Measurements from ENCODE around the gene ZBTB6. TPM values are rescaled to one million over a fixed set of nuclear protein-coding genes. Genes with fewer than 3 reads are reported as not detected.

ZBTB6 gene
- total RNA-seq, 1 donor from 2014 or later, result 15.5 TPM

GRCh38 chr9:122941582-122942234 is 28.6 kb upstream of the ZBTB6 start:
- intact Hi-C loops (cut with micrococcal nuclease), result loop anchor here (1.0 kb wide), 1 partner anchor 113 kb away; the partner anchor contains the start of gene PDCL
- ATAC-seq (ENCODE audit: low read depth) (no peak), DNase-seq (no peak)
- no peak for TF ChIP-seq CTCF (IDR thresholded peaks at IDR 0.05)
- Mint-ChIP-seq H3K36me3 (ENCODE audit: low read depth) (peaks cover 30% of the 10 kb centered on the region), H3K4me1 (peaks cover 31% of the 10 kb centered on the region), H3K27ac (peak overlapping the region; percentile 76), H3K4me3 (peak overlapping the region; percentile 93), H3K9me3 (no peaks in the 10 kb centered on the region), H3K27me3 (no peaks in the 10 kb centered on the region)
- CTCF ChIA-PET, result interaction anchor here (0.7 to 1.7 kb wide), 2 partner anchors 10 to 29 kb away, joined by 3 to 7 read pairs; partner anchors contain the start of genes ZBTB26 and ZBTB6
- POLR2A ChIA-PET, result interaction anchor here (0.5 to 2.7 kb wide), 8 partner anchors 10 to 135 kb away, joined by 3 to 73 read pairs (median 11); partner anchors contain the start of genes RC3H2, ZBTB26 and ZBTB6

DNA sequence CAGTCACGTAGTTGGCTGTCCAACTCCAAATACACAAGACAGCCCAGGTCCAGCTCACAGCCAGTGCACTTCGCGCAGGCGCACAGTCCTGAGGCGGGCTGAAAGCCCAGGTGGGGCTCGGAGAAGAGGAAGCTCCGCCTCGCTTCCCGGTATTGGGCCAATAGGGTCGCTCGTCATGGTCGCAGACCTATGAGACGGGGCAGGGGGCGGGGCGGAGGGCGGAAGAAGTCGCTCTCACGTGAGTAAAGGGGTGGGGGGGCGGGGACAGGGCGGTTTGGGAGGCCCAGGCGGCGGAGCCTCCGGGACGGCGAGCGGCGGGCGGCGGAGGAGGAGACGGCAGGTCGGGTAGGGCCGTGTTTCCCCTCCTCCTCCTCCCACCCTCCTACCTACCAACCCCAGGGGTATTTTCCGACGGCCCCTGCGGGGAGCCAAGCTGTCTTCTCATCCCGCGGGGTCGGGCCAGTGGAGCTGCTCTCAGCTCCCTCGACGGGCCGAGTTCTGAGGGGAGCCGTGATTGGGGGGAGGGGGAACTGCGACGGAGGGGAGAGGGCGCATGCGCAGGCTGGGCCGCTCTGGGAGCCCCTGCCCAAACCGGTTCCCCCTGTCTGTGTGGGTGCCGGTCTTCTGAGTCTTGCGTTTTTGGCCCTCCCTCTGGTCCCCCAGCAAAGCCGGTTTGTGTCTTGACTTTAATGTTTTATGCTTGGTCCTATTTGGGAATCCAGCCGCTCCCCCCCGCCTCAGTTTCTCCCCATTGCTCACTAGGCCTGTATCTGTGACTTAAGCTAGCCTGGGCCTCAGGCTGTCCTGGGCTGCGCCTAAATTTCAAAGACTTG is 27.8 kb upstream of the ZBTB6 start, which contains the start of gene RABGAP1:
RABGAP1 (plus strand) TSS at position 272 of the 833 bp plus-strand sequence. CDS start 16,040 bp downstream, outside the sequence.
- H3K4me3 Mint-ChIP-seq, result peak within 1 kb of the TSS; percentile 93
- peak; percentile 98 for ATAC-seq (ENCODE audit: low read depth)
- ChIA-PET CTCF (interaction anchor here (0.7 to 1.7 kb wide), 2 partner anchors 9 to 28 kb away, joined by 3 to 7 read pairs; partner anchors contain the start of genes ZBTB26 and ZBTB6), POLR2A (interaction anchor here (0.5 to 2.7 kb wide), 20 partner anchors 10 to 1323 kb away, joined by 3 to 73 read pairs (median 4); partner anchors contain the start of genes PDCL, RC3H2, ZBTB26 and ZBTB6)
- no peak for TF ChIP-seq CTCF (IDR thresholded peaks at IDR 0.05)
- no peaks in the 10 kb centered on the region for H3K27me3 Mint-ChIP-seq
- peak within 1 kb of the TSS; percentile 79 for H3K27ac Mint-ChIP-seq
- H3K36me3 Mint-ChIP-seq (ENCODE audit: low read depth), result peaks cover 33% of the 10 kb centered on the region
- intact Hi-C loops (cut with micrococcal nuclease), result loop anchor here (1.0 kb wide), 4 partner anchors 10 to 113 kb away; partner anchors contain the start of genes PDCL, RC3H2, ZBTB26 and ZBTB6
- DNase-seq, result peak; percentile 89
- H3K4me1 Mint-ChIP-seq, result peaks cover 28% of the 10 kb centered on the region
- no peaks in the 10 kb centered on the region for H3K9me3 Mint-ChIP-seq

- Mint-ChIP-seq H3K4me3 (peak overlapping the region; percentile 93), H3K36me3 (ENCODE audit: low read depth) (peaks cover 27% of the 10 kb centered on the region), H3K27ac (peak overlapping the region; percentile 79), H3K27me3 (no peaks in the 10 kb centered on the region), H3K9me3 (no peaks in the 10 kb centered on the region), H3K4me1 (peaks cover 23% of the 10 kb centered on the region)
- ATAC-seq (ENCODE audit: low read depth), result no peak
- no peak for TF ChIP-seq CTCF (IDR thresholded peaks at IDR 0.05)
- no peak for DNase-seq
- intact Hi-C loops (cut with micrococcal nuclease), result loop anchor here (1.0 kb wide), 3 partner anchors 9 to 35 kb away; partner anchors contain the start of genes RC3H2, ZBTB26 and ZBTB6
- ChIA-PET POLR2A (interaction anchor here (0.6 to 2.7 kb wide), 18 partner anchors 9 to 1322 kb away, joined by 3 to 73 read pairs (median 4); partner anchors contain the start of genes PDCL, RC3H2, ZBTB26 and ZBTB6), CTCF (interaction anchor here (1.7 kb wide), 1 partner anchor 28 kb away, joined by 7 read pairs; the partner anchor contains the start of gene ZBTB6)
Observed at GRCh38 chr9:122940454-122940748, 27.3 kb upstream of the ZBTB6 start.

DNA sequence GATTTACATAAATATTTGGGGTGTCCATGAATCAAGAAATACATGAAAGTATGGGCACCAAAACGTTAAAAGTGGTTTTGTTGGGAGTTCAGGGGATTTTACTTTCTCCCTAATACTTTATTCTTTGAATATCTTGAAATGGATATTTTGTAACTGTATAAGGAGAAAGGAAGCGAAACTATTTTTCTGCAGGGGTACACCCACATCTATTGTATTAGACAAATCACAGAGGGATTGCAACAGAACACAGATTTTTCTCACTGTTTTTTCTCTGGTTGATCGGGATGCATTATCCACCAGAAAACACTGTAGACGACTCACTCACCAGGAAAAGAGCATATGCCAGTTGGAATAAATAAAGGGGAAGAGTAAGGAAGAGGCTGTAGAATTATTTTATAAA is 26.5 kb upstream of the ZBTB6 start:
- Mint-ChIP-seq H3K4me1 (peaks cover 23% of the 10 kb centered on the region), H3K9me3 (no peaks in the 10 kb centered on the region), H3K36me3 (ENCODE audit: low read depth) (peaks cover 24% of the 10 kb centered on the region), H3K4me3 (no peak overlapping the region), H3K27me3 (no peaks in the 10 kb centered on the region), H3K27ac (no peak overlapping the region)
- ChIA-PET POLR2A (interaction anchor here (2.3 to 2.7 kb wide), 2 partner anchors 8 to 39 kb away, joined by 16 to 73 read pairs; partner anchors contain the start of gene ZBTB26), CTCF (no interaction called here)
- TF ChIP-seq CTCF (IDR thresholded peaks at IDR 0.05), result no peak
- DNase-seq (no peak), ATAC-seq (ENCODE audit: low read depth) (no peak)
- intact Hi-C loops (cut with micrococcal nuclease), result no loop called here
